NK-92 (cell line): ENCODE data around the gene SLC12A7.

Experiments
- DNase-seq: peaks from one replicate; lab custom pipeline; 2025; ENCODE audit not compliant: unreplicated experiment; lab: John Stamatoyannopoulos, UW

Gene SLC12A7

DNA sequence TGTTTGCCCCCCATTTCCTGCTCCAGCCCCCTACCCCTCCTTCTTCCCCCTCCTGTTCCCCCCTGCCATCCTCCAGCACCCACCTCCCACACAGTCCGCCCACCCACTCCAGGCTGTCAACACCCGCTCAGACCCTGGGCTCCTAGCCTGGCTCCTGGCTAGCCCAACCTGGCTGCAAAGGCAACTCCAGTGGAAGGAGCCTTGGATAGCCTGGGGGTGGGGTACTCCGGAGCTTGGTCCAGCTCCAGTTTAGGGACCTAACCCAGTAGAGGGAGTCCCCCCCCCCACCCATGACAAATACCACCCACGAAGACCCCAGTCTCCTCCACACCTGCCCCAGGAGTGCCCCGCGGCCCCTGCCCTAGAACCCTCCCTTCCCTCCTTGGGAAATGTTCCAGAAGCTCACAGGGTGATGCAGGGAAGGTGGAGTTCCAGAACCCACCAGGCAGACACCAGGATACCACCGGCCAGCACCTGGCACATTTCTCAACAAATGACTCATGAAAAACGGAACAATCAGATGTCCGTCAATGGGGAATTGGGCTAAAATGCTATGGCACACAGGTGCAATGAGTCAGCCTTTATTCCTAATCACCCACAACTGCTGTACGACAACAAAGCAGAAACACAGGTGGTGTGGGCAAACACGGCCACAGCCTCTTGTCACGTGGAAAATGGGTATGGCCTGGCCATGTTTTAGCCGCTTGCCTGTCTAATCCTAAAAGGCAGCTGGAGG, 901 bp upstream of the SLC12A7 start:
- DNase-seq = no peak

DNA sequence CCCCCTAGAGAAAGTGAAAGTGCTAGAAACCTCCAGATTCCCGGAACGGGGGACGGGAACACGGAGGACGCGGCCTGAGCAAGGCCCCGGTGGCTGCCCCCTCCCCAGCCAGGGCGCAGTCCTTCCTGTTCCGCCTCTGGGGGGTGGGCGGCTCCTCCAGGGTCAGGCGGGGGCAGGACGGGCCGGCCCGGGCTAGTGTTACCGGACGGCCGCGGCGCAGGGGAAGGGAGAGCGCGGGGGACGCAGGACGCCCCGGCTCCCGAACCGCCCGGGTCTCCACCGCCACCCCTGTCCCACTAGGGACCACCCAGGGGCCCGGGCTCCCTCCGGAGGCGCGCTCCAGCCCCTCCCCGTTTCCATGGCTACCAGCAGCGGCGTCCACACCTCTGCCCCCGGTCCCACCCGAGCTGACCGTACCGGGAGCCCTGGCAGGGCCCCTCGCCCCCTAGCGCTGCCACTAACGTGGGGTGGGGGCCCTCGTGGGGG, 579 bp downstream of the SLC12A7 start:
- DNase-seq = no peak

DNA sequence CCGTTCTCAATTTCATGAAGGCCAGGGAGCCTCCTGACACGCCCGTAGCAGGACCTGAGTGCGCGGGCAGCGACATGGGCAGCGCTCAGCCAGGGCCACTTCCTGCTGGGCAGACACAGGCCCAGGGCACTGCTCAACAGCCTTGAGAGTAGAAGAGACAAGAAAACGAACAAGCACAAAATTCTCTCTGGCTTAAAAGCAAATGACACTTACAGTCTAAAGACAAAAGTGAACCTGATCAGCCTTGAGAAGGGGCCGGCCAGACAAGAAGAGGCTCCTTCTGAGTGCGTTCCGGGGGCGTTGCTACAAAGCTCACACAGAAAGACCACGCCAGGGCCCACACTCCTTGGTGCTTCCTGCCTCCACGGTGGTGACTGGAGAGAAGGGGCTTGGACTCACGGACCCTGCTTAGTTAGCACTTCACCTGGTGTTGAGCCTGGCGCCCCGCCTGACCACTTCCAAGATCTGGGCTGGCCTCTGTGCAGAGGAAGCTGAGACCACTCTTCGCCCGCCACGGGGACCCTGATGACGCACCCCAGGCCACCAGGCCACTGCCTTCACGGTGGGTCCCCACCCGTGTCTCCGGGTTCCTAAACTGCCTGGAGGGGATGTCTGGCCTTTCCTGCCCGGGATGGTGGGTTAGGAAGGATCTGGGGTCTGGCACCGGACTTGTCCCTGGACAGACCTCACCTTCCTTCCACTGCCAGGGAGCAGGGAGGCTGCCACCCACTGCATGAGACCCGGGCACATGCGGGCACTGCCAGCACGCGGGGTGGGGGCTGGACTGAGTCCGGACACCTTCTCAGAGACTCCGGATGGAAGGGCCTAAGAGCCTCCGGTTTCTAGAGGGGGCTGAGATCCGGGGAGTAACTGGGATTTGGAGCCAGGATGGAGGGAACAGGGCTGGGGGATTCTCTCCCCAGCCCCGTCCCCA, 1.3 kb downstream of the SLC12A7 start:
- DNase-seq = no peak

DNA sequence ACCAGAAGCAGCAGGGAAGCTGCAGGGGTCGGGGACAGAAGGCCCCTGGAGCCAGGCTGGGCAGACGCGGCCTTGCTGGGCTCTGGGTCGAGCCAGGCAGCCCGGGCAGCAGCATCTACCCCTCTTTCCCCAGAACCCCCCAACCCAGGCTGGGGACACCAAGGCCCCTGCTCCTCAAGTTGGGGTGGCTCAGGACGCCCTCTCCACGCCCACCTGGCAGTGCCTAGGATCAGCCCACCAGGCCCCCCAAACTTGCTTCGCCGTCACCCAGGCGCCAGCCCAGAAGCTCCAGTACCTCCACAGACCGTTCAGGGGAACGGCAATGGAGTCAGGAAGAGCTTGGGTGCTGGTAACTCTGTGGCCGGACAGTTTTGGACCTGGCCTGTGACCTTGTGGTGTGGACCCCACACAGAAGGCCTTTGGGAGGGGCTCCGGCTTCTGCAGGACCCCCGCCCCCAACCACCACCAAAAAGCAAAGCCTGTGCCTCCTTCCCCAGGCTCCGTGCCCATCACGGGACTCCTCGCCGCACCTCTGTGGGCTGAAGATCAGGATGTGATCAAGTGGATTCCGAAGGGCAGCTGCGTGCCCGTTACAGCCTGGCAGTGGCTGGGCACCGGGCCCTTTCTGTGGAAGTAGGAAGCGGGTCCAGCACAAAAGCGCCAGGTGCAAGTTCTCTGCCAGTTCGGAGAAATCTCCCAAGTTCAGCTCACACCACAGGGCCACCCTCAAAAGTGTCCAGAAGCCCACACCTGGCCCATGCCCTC, 2.1 kb downstream of the SLC12A7 start:
- DNase-seq = no peak

DNA sequence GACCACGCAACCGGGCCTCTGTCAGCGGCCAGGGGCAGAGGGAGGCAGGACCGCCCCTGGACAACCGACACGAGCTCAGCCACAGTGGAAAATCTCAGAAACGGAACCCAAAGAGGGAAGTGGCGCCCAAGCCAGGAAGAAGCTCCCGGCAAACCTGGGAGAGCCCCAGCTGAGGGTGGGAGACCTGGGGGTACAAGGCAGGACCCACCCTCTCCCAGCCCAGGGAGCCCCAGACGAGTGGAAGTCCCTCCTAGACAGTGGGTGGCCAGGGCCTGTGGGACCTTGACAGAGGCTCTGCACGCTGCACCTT, 3.0 kb downstream of the SLC12A7 start:
- DNase-seq = no peak

DNA sequence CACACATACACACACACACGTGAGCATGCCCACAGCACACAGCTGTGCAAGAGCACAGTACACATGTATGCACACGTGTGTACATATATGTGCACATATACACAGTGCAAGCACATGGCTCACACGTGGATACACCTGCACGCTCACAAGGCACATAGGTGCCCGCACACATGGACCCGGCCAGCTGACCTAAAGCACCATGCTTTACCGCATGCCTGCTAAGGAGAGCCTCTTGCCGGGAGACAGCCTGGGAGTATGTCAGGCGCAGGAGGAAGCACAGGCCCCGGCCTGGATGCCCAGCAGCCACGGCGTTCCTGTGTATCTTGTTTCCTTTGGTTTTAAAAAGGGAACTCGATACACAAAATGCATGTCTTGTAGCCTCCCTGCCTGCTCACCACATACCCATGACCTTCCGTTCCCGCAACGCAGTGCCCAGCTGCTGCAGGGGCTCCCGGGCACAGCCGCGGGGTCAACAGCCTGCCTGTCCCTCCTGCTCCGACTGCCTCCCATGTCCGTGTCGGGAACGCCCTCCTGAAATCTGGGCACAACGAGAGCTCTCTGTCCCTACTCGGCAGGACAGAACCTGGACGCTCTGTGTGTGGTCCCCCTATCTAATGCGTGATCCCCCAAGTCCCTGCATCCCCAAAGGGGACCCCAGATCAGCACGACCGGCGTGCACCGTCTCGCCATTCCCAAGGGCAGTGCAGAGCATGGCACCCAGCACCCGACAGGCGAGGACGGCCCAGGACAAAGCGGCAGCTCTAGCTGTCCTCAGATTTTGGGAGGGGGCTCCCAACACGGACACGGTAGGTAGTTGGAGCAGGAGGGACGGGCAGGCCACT, 3.6 kb downstream of the SLC12A7 start:
- no peak for DNase-seq

DNA sequence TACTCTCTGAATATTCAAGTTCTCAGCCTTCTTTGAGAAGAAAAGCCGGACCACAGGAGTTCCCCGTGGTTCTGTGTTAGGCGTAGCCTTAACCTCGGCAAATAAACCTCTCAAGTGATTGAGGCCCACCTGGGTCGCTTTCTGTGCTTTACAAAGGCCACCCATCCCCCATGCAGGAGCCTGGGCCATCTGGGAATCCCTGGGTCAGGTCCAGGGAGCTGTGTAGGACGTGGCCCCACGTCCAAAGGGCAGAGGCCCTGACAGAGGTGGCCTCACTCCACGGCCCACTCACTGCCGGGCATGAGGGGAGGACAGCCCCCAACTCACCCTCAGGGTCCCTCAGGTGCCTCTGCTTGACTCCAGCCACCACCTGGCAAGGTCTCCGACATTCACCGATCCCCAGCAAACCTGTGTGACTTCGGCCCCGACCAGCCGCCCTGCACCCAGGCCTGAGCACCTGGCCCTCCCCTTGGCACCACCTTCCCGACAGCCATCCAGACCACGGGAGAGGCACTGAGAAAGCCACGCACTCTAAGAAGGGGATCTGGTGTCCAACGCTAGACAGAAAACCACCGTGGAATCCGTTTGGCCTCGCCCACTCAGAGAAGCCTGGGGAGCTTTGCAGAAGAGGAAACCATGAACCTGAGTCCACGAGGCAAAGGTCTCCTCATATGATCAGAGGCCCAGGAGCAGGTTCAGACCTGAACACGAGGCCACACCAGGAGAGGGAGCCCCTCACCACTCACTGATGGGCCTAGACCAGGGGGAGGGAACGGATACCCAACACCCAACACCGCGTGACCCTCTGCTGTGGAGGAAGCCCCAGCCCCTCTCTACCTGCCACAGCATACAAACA, 4.5 kb downstream of the SLC12A7 start:
- DNase-seq = no peak

DNA sequence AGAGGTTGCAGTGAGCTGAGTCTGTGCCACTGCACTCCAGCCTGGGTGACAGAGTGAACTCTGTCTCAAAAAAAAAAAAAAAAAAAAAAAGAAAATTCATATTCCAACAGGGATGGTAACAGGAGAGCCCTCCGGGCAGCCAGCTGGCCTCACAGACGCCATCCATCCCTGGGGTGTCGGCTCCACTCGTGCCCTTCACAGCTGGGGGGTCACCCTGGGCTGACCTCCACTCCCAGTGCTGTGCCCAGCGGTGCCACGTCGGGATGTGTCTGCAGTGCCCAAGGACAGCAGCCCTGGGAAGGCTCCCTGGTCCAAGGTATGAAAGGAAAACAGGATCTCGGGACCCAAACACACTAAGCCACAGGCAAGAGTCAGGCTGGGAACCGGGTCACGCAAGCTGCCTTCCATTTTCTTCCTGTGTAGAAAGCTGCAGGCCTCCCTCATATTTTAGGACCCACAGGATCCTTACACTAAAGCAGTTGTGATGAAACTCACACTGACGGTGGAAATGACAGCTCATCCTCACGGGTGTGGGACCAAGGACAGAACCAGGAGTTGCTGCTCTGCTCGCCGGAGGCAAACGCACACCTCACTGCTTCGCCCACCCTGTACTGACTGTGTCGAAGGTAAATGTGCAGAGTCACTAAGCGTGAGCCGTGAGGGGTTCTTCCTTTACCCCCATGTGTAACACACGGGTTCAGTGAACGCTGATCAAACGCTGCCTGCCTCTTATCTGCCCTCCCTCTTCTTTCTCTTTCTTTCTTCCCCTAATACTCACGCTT, 5.3 kb downstream of the SLC12A7 start:
- no peak for DNase-seq

DNA sequence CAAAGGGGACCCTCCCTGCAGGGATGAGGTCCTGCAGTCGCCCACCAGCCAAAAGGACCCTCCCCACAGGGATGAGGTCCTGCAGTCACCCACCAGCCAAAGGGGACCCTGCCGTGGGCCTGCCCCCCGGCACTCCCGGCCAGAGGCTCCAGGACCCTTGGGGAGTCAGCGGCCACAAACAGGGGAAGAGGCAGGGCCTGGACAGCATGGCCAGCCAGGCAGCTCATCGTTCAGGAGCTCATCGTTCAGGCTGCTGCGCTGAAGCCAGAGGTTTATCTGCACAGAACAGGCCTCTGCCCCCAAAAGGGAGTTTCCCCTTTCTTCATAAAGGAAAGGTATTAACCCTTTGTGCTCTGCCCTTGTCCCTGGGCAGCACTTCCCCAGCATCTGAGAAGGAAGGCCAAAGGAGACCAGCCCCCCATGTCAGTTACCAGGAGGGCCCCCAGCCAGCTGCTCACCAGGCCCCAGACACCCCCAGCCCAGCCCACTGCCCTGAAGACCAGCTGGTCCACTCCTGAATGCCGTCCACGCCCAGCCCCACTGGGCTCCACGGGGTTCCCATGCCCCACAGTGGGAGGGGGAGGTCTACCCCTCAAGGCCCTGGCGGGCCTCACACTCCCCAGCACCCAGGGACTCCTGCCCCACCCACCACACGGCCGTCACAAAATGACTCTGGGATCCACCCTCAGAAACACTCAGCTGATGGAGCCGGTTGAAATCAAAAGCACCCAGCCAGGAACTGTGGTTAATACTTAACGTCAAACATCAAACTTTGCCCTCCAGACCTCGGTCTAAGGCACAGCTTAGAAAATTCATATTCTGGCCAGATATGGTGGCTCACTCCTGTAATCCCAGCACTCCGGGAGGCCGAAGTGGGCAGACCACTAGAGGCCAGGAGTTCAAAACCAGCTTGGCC, 6.3 kb downstream of the SLC12A7 start:
- no peak for DNase-seq

DNA sequence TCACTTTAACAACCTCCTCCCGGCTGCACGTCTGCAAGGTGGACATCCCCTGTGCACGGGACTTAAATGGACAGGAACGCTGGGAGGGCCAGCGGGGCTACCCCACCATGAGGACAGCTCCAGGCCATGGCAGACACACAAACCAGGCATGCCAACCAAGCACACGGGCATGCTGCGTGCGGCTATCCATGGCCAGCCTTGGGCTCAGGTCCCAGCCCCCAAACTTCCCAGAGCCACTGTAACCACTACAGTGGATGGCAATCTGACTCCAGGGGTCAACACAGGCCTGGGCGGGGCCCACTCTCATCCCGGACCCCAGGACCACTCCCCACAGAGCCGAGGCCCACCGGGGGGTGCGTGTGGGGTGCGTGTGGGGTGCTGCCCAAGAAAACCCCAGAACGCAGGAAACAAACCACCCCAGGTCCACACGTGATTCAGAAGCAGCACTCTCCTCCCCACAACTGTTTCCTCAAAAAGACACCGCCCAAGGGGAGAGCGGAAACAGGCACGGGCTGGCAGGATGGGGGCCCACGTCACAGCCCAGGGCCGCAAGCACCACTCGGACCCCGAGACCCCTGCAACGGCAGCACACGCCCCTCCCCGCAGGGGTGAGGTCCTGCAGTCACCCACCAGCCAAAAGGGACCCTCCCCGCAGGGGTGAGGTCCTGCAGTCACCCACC, 7.4 kb downstream of the SLC12A7 start:
- DNase-seq = no peak

DNA sequence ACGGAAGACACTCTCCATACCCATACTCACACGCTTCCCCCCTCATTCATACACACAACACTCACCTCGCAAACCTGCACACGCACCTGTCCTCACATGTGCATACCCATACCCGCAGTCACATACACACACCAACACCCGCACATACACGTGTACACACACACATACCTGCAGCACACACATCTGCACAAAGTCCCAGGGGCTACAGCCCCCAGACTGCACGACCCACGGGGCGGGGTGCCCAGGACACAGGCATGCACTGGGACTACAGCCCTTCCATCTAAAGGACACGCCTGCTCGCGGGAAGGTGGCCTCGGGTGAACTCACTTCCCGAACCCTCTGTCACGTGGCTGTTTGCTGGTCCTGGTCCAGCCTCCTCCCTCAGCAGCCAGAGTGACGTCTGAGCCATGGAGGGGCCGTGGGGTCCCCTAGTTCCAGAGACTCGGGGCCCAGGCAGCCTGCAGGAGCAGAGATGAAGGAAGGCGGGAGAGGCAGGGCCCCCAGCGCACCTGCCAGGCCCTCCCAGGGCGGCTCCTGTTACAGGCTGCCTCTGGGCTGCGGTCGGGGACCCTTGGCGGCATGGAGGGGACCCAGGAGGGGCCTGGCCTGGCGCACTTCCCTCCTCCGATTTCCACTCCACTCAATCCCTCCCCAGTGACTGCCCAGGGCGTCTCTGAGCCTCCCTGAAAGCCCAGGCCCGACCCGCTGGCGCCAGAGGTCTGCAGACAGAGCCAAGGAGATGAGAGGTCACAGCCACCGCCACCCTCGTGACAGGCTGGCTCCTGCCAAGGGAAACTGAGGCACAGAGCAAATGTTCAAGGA, 8.1 kb downstream of the SLC12A7 start:
- no peak for DNase-seq

DNA sequence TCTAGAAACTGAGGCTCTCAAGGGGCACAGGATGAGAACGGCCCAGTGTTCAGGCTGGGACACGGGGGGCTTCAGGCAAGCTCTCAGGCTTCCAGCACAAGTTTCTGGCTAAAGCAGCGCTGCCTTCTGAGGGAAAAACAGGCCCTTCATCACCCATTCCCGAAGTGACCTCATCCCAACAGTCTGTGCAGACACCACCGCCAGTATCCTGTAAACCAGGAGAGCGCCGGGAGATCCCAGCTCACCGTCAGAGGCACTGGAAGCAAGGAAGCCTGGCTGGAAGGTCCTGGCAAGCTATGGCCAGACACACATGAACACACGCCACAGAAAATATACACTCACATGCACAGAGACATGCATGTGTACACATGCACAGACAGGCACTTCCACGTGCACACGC, 8.8 kb downstream of the SLC12A7 start:
- DNase-seq = no peak

DNA sequence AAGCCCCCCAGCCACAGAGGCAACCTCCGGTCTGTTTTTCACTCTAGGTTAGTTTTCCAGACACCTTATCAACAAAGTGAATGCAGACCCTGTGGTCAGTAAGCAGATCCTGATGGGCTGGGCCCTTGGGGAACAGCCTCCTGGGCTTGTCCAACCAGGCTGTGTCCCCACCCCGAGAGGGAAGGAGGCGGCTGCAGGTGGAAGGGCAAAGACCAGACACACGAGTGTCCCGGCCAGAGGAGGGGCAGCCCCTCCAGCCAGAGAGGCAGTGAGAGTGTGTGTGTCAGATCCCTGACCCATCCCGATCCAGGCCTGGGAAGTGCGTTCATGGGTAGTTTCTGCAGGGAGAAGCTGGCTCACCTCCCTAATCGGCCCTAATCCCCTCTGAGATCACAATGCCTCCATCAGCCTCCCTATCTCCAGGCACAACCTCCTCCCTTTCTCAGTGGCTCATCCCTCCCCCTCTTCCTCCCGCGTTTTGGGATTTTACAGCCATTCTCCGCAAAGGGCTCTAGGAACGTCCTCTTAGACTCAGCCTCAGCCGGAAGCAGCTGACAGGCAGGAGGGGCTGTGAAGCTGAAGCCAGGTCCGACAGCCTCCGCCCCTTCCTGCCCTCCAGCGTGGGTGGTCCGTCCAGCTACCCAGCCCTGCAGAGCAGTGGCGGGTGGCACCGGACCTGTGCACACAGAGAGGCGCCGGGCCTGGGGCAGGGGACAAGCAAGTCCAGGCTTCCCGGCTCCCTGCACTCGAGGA, 9.7 kb downstream of the SLC12A7 start:
- no peak for DNase-seq

DNA sequence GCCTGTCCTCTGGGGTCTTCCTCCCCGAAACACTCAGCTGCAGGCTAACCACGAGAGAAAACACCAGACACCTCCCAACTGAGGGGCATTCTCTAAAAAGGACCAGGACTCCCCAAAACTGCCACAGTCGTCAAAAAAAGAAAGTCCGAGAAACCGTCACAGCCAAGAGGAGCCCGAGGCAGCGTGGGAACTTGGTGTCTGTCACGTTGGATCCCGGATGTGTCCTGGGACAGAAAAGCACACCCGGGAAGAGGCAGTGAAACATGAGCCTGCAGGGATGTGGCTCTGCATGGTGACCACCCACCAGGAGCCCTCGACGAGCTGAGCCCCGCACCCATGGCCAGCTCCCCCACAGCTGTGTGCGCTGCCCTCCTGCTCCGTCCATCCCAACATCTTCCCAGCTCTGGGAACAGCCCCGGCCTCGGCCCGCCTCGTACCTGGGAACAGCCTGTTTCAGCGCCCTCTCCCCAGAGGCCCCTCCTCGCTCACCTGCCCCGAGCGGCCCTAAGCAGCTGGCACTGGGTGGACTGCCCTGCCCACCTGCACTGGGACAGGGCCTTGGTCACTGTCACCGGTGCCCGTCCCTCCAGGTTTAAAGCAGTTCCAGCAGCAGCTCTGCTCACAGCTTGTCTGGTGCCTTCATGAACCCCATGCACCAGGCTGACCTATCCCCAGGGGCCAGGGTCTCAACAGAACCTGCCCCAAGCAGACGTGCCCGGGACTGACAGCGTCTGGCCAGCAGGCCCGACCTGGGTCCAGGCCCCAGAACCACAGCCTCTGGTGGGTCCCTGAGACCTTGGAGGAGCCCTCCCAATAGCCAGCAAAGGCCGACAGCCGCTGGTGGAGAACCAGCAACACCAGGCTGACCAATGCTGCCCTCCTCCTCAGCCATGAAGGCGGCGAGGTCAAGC, 10.9 kb downstream of the SLC12A7 start:
- DNase-seq = no peak
